ENCODE data around the gene LYSMD1.
"Not testable (repeated sequence)": the region's sequence is repeated elsewhere in the genome, so short reads cannot be mapped to it uniquely, and the experiment has no call there.

LYSMD1 gene

GRCh38 chr1:151194894-151195594 lies 29.3 kb upstream of the LYSMD1 start:
- not testable (repeated sequence) for H3K9me3 ChIP-seq (ENCODE audit: control insufficient read depth, insufficient read depth, low read depth, low read length); H3K4me3 ChIP-seq (ENCODE audit: low read depth, low read length); H3K4me1 ChIP-seq (ENCODE audit: control insufficient read depth, insufficient read depth, low read length); H3K27ac ChIP-seq (ENCODE audit: extremely low read depth, low read depth, low read length); H3K36me3 ChIP-seq (ENCODE audit: control insufficient read depth in 2 of 2, insufficient read depth in 1 of 2, low read length in 2 of 2)
- ChIA-PET CTCF (interaction anchor here (0.7 to 3.8 kb wide), 6 partner anchors 57 to 145 kb away, joined by 3 to 24 read pairs (median 4); no protein-coding TSS in a partner anchor), POLR2A (interaction anchor here (0.6 to 1.2 kb wide), 2 partner anchors 59 to 194 kb away, joined by 3 to 9 read pairs; partner anchors contain the start of gene PSMD4)
- peak; percentile 87 for TF ChIP-seq ZFHX2 (tag by site-specific recombination; conservative IDR thresholded peaks at IDR 0.05)
- 0 out of 2 replicates have a peak, but pooled peaks have one; percentile 33 for TF ChIP-seq KLF1 (tag by site-specific recombination; IDR thresholded peaks at IDR 0.05)
- TF ChIP-seq GLIS2 (tag by site-specific recombination; IDR thresholded peaks at IDR 0.05): peak; percentile 49; the same call in 1 of the 2 replicates
- peak; percentile 98 for TF ChIP-seq PRDM10 (tag by site-specific recombination; IDR thresholded peaks at IDR 0.05)
- TF ChIP-seq EGR2 (tag by site-specific recombination; IDR thresholded peaks at IDR 0.05; ENCODE audit: low read depth): peak; percentile 52
- TF ChIP-seq ZNF629 (tag by site-specific recombination; IDR thresholded peaks at IDR 0.05): 0 out of 2 replicates have a peak, but pooled peaks have one; percentile 36
- 0 out of 2 replicates have a peak, but pooled peaks have one; percentile 18 for TF ChIP-seq KLF8 (tag by site-specific recombination; IDR thresholded peaks at IDR 0.05)
- TF ChIP-seq, protein P1, sequence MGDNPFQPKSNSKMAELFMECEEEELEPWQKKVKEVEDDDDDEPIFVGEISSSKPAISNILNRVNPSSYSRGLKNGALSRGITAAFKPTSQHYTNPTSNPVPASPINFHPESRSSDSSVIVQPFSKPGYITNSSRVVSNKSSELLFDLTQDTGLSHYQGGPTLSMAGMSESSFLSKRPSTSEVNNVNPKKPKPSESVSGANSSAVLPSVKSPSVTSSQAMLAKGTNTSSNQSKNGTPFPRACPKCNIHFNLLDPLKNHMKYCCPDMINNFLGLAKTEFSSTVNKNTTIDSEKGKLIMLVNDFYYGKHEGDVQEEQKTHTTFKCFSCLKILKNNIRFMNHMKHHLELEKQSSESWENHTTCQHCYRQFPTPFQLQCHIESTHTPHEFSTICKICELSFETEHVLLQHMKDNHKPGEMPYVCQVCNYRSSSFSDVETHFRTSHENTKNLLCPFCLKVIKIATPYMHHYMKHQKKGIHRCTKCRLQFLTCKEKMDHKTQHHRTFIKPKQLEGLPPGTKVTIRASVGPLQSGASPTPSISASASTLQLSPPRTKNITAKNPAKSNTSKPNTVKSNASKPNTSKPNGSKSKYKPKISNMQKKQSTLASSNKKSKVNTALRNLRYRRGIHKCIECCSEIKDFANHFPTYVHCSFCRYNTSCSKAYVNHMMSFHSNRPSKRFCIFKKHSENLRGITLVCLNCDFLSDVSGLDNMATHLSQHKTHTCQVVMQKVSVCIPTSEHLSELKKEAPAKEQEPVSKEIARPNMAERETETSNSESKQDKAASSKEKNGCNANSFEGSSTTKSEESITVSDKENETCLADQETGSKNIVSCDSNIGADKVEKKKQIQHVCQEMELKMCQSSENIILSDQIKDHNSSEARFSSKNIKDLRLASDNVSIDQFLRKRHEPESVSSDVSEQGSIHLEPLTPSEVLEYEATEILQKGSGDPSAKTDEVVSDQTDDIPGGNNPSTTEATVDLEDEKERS (tag by site-specific recombination; IDR thresholded peaks at IDR 0.05): 0 out of 2 replicates have a peak, but pooled peaks have one; percentile 18
- TF ChIP-seq, protein P2, sequence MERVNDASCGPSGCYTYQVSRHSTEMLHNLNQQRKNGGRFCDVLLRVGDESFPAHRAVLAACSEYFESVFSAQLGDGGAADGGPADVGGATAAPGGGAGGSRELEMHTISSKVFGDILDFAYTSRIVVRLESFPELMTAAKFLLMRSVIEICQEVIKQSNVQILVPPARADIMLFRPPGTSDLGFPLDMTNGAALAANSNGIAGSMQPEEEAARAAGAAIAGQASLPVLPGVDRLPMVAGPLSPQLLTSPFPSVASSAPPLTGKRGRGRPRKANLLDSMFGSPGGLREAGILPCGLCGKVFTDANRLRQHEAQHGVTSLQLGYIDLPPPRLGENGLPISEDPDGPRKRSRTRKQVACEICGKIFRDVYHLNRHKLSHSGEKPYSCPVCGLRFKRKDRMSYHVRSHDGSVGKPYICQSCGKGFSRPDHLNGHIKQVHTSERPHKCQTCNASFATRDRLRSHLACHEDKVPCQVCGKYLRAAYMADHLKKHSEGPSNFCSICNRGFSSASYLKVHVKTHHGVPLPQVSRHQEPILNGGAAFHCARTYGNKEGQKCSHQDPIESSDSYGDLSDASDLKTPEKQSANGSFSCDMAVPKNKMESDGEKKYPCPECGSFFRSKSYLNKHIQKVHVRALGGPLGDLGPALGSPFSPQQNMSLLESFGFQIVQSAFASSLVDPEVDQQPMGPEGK (tag by site-specific recombination; IDR thresholded peaks at IDR 0.05): peak; percentile 56
- peak; percentile 67; the same call in 1 of the 2 replicates for TF ChIP-seq KLF17 (tag by site-specific recombination; IDR thresholded peaks at IDR 0.05)

GRCh38 chr1:151193856-151194255 lies 28.2 kb upstream of the LYSMD1 start:
- Histone ChIP-seq H3K9me3 (ENCODE audit: control insufficient read depth, insufficient read depth, low read depth, low read length) (no peaks in the 10 kb centered on the region), H3K4me1 (ENCODE audit: control insufficient read depth, insufficient read depth, low read length) (no peaks in the 10 kb centered on the region), H3K4me3 (ENCODE audit: low read depth, low read length) (no peak overlapping the region), H3K36me3 (ENCODE audit: control insufficient read depth in 2 of 2, insufficient read depth in 1 of 2, low read length in 2 of 2) (no peaks in the 10 kb centered on the region), H3K27ac (ENCODE audit: extremely low read depth, low read depth, low read length) (no peak overlapping the region)
- ChIA-PET CTCF (interaction anchor here (1.1 to 1.3 kb wide), 2 partner anchors 34 to 58 kb away, joined by 3 read pairs; no protein-coding TSS in a partner anchor), POLR2A (no interaction called here)
- TF ChIP-seq PRDM1 (tag by site-specific recombination; IDR thresholded peaks at IDR 0.05) (peak; percentile 76), KLF7 (tag by site-specific recombination; IDR thresholded peaks at IDR 0.05; ENCODE audit: borderline replicate concordance) (no peak), PRDM10 (tag by site-specific recombination; IDR thresholded peaks at IDR 0.05) (peak; percentile 18; the same call in 1 of the 2 replicates), KLF1 (tag by site-specific recombination; IDR thresholded peaks at IDR 0.05) (no peak)
- TF ChIP-seq, protein P3, sequence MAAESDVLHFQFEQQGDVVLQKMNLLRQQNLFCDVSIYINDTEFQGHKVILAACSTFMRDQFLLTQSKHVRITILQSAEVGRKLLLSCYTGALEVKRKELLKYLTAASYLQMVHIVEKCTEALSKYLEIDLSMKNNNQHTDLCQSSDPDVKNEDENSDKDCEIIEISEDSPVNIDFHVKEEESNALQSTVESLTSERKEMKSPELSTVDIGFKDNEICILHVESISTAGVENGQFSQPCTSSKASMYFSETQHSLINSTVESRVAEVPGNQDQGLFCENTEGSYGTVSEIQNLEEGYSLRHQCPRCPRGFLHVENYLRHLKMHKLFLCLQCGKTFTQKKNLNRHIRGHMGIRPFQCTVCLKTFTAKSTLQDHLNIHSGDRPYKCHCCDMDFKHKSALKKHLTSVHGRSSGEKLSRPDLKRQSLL (tag by site-specific recombination; IDR thresholded peaks at IDR 0.05): peak; percentile 73
